Endothelial cell of umbilical vein (primary cell): ENCODE data around the gene TOPAZ1. TPM values are rescaled to one million over a fixed set of nuclear protein-coding genes. Genes with fewer than 3 reads are reported as not detected.

Experiments used
- BruUV-seq: library from RNA; stranded (reverse); fragments of 400-500 nt; replicated peaks from 2 replicates; lab custom pipeline; 2021; lab: Mats Ljungman, UMichigan
- CTCF ChIA-PET: fragments of 300-600, 350-600 bp; sonication (Branson Sonifier 250); formaldehyde crosslinking; loops from one replicate; lab custom pipeline; 2021; ENCODE audit warnings: antibody characterized with exemption, inconsistent platforms; lab: Charles Lee
- POLR2A ChIA-PET: fragments of 300-600, 350-600 bp; sonication (Branson Sonifier 250); formaldehyde crosslinking; loops from one replicate; lab custom pipeline; 2021; ENCODE audit warnings: antibody characterized with exemption, inconsistent platforms; lab: Charles Lee
- DNase-seq: peaks from one replicate; pipeline ENCODE4 v3.0.0-alpha.2; 2011; ENCODE audit warnings: low read depth, low spot score
- FAIRE-seq: peaks from 2 replicates; lab custom pipeline; 2011; peaks lifted over from hg19 to GRCh38; lab: Jason Lieb, UNC
- H2AFZ ChIP-seq: 2 replicates; pipeline ENCODE4 v1.6.0; 2012; ENCODE audit warnings: low read depth, low read length, control low read depth, inconsistent platforms
- H3K27ac ChIP-seq: 2 replicates; pipeline ENCODE4 v1.5.1; 2011; ENCODE audit warnings: low read depth, mild to moderate bottlenecking, control low read depth, low read length, moderate library complexity; ENCODE audit not compliant: insufficient read depth
- H3K27me3 ChIP-seq, 2 experiments: 2 replicates each; pipeline versions ENCODE4 v1.6.0 to v1.6.1; 2011; ENCODE audit warnings: low read length in 2 of 2, mixed read lengths in 1 of 2; ENCODE audit not compliant: control insufficient read depth in 2 of 2, insufficient read depth in 2 of 2
- H3K36me3 ChIP-seq, 2 experiments: 2 replicates in 1 of 2; 3 replicates in 1 of 2; pipeline ENCODE4 v1.5.1; 2011; ENCODE audit warnings: low read length in 2 of 2, mild to moderate bottlenecking in 1 of 2, moderate library complexity in 1 of 2; ENCODE audit not compliant: control insufficient read depth in 2 of 2, insufficient read depth in 2 of 2; ENCODE audit errors: extremely low read depth in 1 of 2
- H3K4me1 ChIP-seq: 3 replicates; pipeline ENCODE4 v1.5.1; 2011; ENCODE audit warnings: mild to moderate bottlenecking, low read length; ENCODE audit not compliant: control insufficient read depth, insufficient read depth; ENCODE audit errors: extremely low read depth
- H3K4me2 ChIP-seq: 2 replicates; pipeline ENCODE4 v1.6.1; 2011; ENCODE audit warnings: low read length, control low read depth, mixed read lengths; ENCODE audit not compliant: insufficient read depth
- H3K4me3 ChIP-seq, 3 experiments: fragments of 200-600 bp in 1 of 3; sonication (generic), shearing (Covaris generic) in 1 of 3; replicated peaks in 1 of 3; 2 replicates each; pipeline ENCODE4 v1.5.1; 2011 to 2016; ENCODE audit warnings: control low read depth in 3 of 3, low read length in 3 of 3, mild to moderate bottlenecking in 2 of 3, inconsistent platforms in 1 of 3, low read depth in 1 of 3, moderate library complexity in 1 of 3; ENCODE audit not compliant: insufficient read depth in 1 of 3
- H3K79me2 ChIP-seq: 2 replicates; pipeline ENCODE4 v1.6.0; 2012; ENCODE audit warnings: low read length, inconsistent platforms; ENCODE audit not compliant: control insufficient read depth, insufficient read depth
- H3K9ac ChIP-seq: replicated peaks from 2 replicates; pipeline ENCODE3; 2011; ENCODE audit warnings: low read length, control low read depth; ENCODE audit not compliant: insufficient read depth; ENCODE audit errors: extremely low read depth
- H3K9me1 ChIP-seq: replicated peaks from 3 replicates; pipeline ENCODE4 v1.6.0; 2011; ENCODE audit warnings: mild to moderate bottlenecking, low read length; ENCODE audit not compliant: control insufficient read depth, insufficient read depth; ENCODE audit errors: extremely low read depth
- H3K9me3 ChIP-seq: replicated peaks from 2 replicates; pipeline ENCODE4 v1.5.1; 2012; ENCODE audit warnings: low read length, inconsistent platforms; ENCODE audit not compliant: control insufficient read depth, insufficient read depth
- H4K20me1 ChIP-seq: replicated peaks from 2 replicates; pipeline ENCODE3; 2011; ENCODE audit warnings: mild to moderate bottlenecking, low read length; ENCODE audit not compliant: control insufficient read depth, insufficient read depth; ENCODE audit errors: extremely low read depth
- CTCF ChIP-seq, 2 donors: IDR thresholded peaks; 1 replicate in 1 of 2; 2 replicates in 1 of 2; pipeline ENCODE4 v1.5.1; 2011; ENCODE audit warnings: low read length in 2 of 2, mild to moderate bottlenecking in 2 of 2, moderate library complexity in 2 of 2, control low read depth in 1 of 2, inconsistent platforms in 1 of 2, low read depth in 1 of 2; ENCODE audit not compliant: insufficient read depth in 1 of 2; ENCODE audit errors: extremely low read depth in 1 of 2
- EZH2 ChIP-seq: IDR thresholded peaks from 2 replicates; pipeline ENCODE4 v1.6.1; 2012; ENCODE audit warnings: borderline replicate concordance, low read depth, mild to moderate bottlenecking, moderate library complexity, low read length, inconsistent platforms; ENCODE audit not compliant: severe bottlenecking
- FOS ChIP-seq: IDR thresholded peaks from 2 replicates; pipeline ENCODE4 v1.6.1; 2011; ENCODE audit warnings: mild to moderate bottlenecking, low read length, moderate library complexity, borderline replicate concordance; ENCODE audit not compliant: insufficient read depth
- GATA2 ChIP-seq: IDR thresholded peaks from 2 replicates; pipeline ENCODE4 v1.7.0; 2011; ENCODE audit warnings: low read depth, mild to moderate bottlenecking, moderate library complexity, mixed read lengths, low read length; ENCODE audit not compliant: insufficient read length, insufficient read depth
- JUN ChIP-seq: IDR thresholded peaks from 2 replicates; pipeline ENCODE4 v1.6.1; 2011; ENCODE audit warnings: borderline replicate concordance, low read depth; ENCODE audit not compliant: insufficient read length, insufficient read depth
- MAX ChIP-seq: IDR thresholded peaks from 2 replicates; pipeline ENCODE4 v1.6.1; 2011; ENCODE audit not compliant: insufficient read depth, insufficient read length
- MYC ChIP-seq: IDR thresholded peaks from one replicate; pipeline ENCODE4 v1.6.1; 2011; ENCODE audit warnings: mild to moderate bottlenecking, low read depth, low read length
- POLR2A ChIP-seq: IDR thresholded peaks from 2 replicates; pipeline ENCODE4 v1.6.1; 2012; ENCODE audit warnings: low read depth, mild to moderate bottlenecking, control low read depth, low read length
- POLR2AphosphoS5 ChIP-seq: IDR thresholded peaks from 2 replicates; pipeline ENCODE4 v1.6.1; 2012; ENCODE audit warnings: low read depth, mild to moderate bottlenecking, control low read depth, low read length, moderate library complexity; ENCODE audit not compliant: insufficient read depth
- dilution Hi-C: fragments of 300-500 bp; cut with MboI; formaldehyde crosslinking; loops from one replicate; pipeline ENCODE4 v1.15.0; 2019; ENCODE audit warnings: low sequenced_read_pairs; ENCODE audit not compliant: extremely low pct_ligation_motif_present
- intact Hi-C: fragments of 100-400 bp; cut with micrococcal nuclease; formaldehyde crosslinking; loops from one replicate; pipeline ENCODE4 v1.10.0; 2022
- polyA plus RNA-seq, 4 experiments: library from polyadenylated mRNA; depleted of rRNA in 3 of 4; stranded (reverse) in 3 of 4; unstranded in 1 of 4; fragments of >200 nt; gene quantifications; 2 replicates each; pipeline versions ENCODE4 v1.2.1 to v1.2.3, GENCODE V29; 2011 to 2012; ENCODE audit warnings: missing spikeins in 1 of 4
- total RNA-seq: library from RNA; stranded (reverse); gene quantifications from 2 replicates; pipeline ENCODE4 v1.2.3, GENCODE V29; 2021

Gene TOPAZ1
- total and polyA plus RNA-seq, 2 donors (not counting 3 experiments of a cell fraction or from before 2014, with no cell fraction given) = not detected

- ChIA-PET CTCF (interaction anchor here (1.1 kb wide), 1 partner anchor 14 kb away, joined by 4 read pairs; no protein-coding TSS in a partner anchor), POLR2A (no interaction called here)
- intact Hi-C loops = no loop called here
- H3K4me2 ChIP-seq = no peak overlapping the region
- dilution Hi-C loops = no loop called here
- DNase-seq = no peak
- no peaks in the 10 kb centered on the region for H4K20me1 ChIP-seq
- no peak overlapping the region for H3K4me3 ChIP-seq
- no peak for FAIRE-seq
- no peaks in the 10 kb centered on the region for H3K36me3 ChIP-seq
- no peaks in the 10 kb centered on the region for H3K9me3 ChIP-seq
- H3K27me3 ChIP-seq = peaks cover 0 to 1% of the 10 kb centered on the region in 2 experiments
- no peak overlapping the region for H3K9ac ChIP-seq
- no peaks in the 10 kb centered on the region for H3K79me2 ChIP-seq
- no peaks in the 10 kb centered on the region for H3K4me1 ChIP-seq
- H3K27ac ChIP-seq = no peak overlapping the region
- no TSS peak for BruUV-seq
- no peaks in the 10 kb centered on the region for H3K9me1 ChIP-seq
- H2AFZ ChIP-seq = no peak overlapping the region
- TF ChIP-seq EZH2 (no peak), MYC (no peak)
Measured at GRCh38 chr3:44309500-44309899, 67.8 kb downstream of the TOPAZ1 start.

GRCh38 chr3:44318891-44319311, 77.2 kb downstream of the TOPAZ1 start:
- dilution Hi-C loops = no loop called here
- Histone ChIP-seq H3K9me1 (no peaks in the 10 kb centered on the region), H3K4me2 (no peak overlapping the region), H3K9ac (no peak overlapping the region), H4K20me1 (no peaks in the 10 kb centered on the region), H3K79me2 (no peaks in the 10 kb centered on the region), H3K27ac (no peak overlapping the region), H3K4me3 (no peak overlapping the region), H3K4me1 (no peaks in the 10 kb centered on the region), H2AFZ (no peak overlapping the region), H3K9me3 (no peaks in the 10 kb centered on the region), H3K36me3 (no peaks in the 10 kb centered on the region), H3K27me3 (peaks cover 0 to 1% of the 10 kb centered on the region in 2 experiments)
- intact Hi-C loops = no loop called here
- TF ChIP-seq CTCF (IDR thresholded peaks at IDR 0.05; ENCODE audit: extremely low read depth in 1 of 2, insufficient read depth in 1 of 2, low read depth in 1 of 2, low read length in 2 of 2) (no peak), EZH2 (no peak), MYC (no peak), POLR2A (no peak), POLR2AphosphoS5 (no peak), MAX (no peak), JUN (no peak), GATA2 (no peak), FOS (no peak)
- no TSS peak for BruUV-seq
- FAIRE-seq = no peak
- DNase-seq = no peak
- POLR2A ChIA-PET = no interaction called here
- CTCF ChIA-PET = no interaction called here
